HG02840 (cell line): Measurements from ENCODE around the gene TEC.
"Not testable (repeated sequence)": the region's sequence is repeated elsewhere in the genome, so short reads cannot be mapped to it uniquely, and the experiment has no call there.

ENCODE experiments used
- ATAC-seq: cut with Tn5 transposase; IDR thresholded peaks from one replicate; pipeline ENCODE4 v1.9.1; 2021; ENCODE audit warnings: mild to moderate bottlenecking, moderate library complexity, moderate number of reproducible peaks; ENCODE audit not compliant: unreplicated experiment, low FRiP score

The TEC gene

DNA sequence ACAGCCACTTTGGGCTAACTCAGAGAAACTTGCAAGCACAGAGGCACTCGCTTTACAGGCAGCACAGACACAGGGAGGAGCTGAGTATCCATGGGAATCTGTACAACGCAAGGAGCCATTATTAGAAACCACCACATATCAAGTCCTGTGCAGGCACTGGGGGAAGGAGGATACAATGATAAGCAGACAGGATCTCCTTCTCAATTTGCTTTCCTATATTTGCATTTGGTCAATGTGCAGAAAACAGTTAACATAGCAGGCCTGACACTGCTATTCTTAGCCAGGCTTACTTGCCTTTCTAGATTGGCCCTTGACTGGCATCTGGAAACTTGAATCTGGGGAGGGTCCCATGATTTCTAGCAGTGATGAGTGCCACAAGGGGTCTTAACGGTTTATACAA, 65.8 kb downstream of the TEC start:
- ATAC-seq: peak; percentile 44

DNA sequence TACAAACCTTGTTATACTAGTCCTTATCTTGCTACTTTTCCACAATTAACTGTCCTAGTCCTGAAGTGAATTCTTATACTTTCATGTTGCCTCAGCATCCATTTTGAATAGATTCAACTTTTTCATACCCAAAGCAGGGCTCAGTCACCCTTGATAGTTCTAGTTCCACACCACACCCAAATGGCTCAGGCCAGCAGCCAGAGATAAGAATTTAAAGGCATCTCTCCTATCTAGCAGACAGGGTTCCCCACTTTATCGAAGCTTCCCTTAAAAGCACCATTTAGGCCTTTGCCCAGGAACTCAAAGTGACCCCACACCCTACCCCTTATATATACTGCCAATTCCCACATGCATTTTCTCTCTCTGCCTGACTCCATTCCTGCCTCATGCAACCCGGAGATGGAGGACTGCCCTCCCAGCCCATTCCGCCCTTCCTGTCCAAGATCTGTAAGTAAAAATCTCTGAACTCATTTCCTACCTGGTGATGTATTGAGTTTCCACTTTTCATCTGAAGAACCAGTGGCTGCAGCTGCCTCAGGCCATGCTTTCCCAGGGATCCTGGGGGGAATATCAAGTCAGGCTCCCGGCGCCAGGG, 71.9 kb downstream of the TEC start:
- no peak for ATAC-seq

DNA sequence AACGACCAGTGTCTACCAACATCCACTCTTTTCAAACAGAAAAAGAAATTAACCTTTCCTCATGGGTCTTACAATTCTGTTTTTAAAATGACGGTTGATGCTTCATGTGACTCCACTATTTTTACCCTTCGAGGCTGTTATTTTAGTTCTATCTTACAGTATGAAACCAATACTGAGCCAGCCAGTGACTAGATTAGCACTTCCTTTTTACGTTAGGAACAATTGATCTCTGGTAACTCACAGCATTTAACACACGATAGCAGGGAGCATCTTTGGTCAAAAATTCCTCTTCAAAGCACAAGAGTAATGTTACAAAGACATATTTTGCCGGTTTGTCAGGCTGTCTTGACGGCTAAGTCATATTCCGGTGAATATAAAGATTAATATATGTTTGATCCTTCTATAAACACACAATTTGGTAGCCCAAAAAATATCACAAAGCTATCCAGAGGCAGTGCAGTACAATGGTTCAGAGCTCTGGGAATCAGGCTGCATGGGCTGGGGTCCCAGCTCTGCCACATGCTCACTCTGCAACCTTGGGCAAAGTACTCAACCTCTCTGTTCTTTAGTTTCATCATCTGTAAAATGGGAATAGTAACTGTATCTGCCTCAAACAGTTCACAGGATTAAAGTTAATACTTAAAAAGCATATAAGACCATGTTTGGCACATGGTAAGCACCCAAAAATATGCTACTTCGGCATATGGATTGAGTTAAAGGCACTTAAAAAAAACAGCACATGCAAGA, 72.7 kb downstream of the TEC start:
- peak; percentile 70 for ATAC-seq

DNA sequence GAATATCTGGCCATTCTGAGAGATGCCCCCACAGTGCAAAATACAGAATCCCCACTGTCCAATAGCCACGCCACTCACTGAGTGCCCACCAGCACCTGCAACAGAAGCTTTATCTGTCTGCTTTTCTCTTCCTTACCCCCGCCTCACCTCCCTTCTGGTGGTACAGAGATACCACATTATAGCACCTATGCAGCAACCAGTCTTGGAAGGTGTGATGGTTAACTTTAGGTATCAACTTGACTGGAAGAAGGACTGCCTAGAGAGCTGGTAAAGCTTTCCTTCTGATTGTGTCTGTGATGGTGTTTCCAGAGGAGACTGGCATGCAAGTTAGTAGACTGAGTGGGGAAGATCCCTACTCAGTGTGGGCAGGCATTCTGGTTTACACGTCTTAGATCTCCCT, 73.8 kb downstream of the TEC start:
- ATAC-seq: no peak

DNA sequence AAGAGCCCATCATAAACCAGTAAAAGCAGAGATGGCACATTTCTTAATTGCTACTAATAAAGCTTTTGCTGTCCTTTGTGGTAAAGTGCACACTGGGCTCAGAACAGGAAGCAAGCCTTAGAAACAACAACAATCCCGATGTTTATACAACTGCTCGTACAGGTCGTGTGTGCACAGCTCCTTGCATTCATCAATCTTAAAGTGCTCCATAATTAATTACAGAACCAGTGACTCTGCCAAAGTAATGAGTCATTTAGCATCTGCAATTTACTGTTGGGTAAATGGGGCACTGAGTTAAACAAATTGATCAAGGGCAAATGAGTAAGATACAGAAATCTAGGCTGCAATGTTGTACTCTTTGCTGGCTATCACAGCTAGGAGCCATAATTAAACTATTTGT, 74.3 kb downstream of the TEC start:
- ATAC-seq: no peak

DNA sequence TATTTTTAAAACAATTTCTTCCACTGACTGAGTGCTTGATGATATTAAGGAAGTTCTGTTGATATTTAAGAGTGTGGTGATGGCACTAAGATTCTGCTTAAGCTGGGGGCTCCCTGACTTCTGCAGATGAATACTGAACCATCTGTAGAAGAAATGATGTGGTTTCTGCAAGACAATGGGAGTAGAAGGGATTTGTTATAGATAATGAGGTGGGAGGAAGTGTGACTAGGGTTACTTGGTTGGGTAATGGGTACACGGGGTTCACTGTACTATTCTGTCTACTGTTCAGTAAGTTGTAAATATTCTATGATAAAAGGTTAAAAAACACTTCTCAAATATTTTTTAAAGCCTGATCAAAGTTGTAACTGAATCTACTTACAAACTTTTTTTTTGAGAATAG, 74.7 kb downstream of the TEC start:
- ATAC-seq: no peak

DNA sequence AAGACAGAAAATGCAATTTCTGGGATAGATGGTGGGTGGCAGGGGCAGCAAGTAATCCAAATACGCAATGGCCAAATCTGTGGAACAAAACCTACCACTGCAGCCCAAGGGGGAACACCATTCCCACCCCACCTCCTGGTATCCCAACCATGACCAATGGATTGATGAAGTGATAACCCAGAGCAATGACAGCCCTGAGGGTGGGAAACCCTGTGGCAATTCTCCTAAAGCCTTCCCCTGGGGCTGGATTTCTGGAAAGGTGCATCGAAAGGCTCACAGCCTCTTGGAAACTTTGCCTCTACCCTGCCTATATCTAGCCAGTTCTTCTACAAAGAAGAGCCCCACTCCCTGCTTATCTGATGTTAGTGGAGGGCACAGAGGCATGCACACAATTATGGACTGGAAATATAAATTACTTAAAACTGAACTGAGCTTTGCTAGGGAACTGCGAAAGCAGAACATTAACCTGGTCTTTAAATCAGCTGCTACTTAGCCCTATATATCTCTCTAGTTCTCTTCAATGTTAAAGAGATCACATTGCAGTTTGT, 75.6 kb downstream of the TEC start:
- no peak for ATAC-seq

DNA sequence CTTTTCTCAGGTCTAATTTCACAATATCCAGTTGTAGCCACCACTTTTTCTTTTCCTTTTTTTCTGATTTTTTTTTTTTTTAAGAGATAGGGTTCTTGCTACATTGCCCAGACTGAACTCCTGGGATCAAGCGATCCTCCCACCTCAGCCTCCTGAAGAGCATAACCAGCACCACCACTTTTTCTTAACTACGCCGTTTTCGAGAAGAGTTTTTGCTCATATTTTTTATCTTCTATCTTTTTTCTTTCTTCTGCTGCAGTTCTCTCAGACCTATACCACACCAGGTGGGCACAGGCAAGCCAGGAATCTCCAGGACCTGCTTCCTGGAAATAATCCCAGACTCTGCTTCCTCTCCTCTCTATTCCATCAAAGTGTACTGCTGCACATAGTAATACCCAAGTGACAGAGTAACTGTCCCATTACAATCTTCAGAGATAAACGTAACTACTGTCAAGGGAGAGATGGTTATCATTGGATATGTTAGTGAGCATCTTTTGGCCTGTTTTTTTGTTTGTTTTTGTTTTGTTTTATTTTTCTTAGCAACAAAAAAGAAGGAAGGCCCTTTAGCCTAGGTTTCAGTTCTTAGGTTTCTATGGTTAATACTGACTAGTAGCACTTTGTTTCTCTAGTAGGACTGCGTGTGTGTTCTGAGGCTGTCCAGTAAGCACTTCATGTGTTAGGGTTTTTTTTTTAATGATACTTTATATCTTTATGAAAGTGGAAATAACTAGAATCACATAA, 76.4 kb downstream of the TEC start:
- ATAC-seq: no peak

DNA sequence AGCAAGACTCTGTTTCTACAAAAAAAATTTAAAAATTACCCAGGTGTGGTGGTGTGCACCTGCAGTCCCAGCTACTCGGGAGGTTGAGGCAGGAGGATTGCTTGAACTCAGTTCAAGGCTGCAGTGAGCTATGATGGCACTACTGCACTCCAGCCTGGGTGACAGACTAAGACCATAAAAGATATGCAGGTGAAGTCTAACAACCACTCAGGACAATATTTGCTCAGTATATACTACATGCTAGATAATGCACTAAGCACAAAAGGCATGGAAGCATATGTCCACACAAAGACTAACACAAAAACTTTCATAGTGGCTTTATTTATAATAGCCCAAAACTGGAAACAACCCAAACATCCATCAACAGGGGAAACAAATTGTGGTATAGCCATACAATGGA, 77.9 kb downstream of the TEC start:
- ATAC-seq: no peak

DNA sequence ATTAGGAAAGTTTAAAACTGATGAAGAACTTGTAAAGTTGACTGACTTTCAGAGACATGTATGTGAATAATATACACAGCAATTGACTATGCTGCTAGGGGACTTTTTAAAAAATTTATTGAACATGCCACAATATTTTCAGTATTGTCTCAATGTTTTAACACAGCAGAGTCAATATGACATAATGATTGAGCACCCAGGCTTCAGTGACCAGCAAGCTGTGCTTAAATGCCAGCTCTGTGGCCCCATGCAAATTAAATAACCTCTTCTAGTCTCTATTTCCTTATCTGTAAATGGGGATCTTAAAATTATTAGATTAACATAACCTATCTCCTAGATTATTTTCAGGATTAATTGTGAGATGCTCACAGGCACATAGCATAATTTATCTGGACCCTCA, 78.8 kb downstream of the TEC start:
- ATAC-seq: no peak

DNA sequence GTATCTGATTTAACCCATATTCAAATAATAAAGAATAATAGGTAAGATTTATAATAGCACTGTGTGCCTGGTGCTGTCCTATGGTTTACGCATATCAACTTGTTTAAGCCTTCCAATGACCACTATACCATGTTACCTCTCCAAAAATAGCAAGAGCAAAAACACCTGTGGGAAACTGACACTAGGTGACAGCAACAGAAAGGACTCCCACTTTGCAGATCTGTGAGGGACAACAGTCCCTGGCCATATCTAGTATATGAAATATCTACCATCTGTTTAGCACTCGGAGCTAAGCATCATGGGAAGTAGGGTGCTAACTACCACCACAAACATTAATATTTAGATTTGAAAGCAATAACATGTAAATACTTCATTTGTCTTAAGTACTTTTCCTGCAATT, 79.9 kb downstream of the TEC start:
- no peak for ATAC-seq

DNA sequence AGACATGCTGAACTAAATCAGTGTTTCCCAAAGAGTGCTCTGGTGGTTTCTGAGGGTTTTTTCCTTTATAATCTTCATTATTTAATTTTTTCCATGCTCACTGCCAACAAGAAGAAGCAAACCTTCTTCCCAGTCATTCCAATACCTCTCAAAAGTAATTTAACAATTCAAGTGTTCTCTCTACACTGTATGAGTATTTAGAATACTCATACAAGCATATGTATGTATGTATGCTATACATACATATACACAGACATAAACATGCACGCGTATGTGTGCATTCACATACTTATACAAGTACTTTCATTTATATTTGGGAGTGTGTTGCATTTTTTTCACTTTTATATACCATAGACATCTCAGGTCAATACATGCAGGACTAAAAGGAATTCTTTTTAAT, 81.2 kb downstream of the TEC start:
- ATAC-seq: no peak

DNA sequence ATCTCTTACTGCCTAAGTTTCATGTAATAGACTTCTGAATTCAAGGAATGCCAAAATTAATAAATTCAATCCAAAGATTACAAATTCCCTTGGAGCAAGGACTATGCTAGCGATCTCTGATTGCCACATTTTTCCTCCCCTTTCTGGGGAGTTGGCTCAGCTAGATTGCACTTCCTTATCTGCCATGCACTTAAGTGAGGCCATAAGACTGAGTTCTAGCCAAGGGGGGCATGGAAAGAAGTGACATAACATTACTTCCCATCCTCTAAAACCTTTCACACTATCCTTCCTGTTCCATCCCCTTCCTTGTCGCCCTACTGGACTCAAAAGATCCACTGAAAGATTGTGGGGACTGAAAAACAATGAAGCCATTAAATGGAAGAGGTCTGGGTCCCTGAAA, 81.8 kb downstream of the TEC start:
- no peak for ATAC-seq

DNA sequence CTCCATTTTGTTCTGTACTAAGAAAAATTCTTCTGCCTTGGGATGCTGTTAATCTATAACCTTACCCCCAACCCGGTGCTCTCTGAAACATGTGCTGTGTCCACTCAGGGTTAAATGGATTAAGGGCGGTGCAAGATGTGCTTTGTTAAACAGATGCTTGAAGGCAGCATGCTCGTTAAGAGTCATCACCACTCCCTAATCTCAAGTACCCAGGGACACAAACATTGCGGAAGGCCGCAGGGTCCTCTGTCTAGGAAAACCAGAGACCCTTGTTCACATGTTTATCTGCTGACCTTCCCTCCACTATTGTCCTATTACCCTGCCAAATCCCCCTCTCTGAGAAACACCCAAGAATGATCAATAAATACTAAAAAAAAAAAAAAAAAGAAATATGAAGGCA, 82.6 kb downstream of the TEC start:
- ATAC-seq: not testable (repeated sequence)

DNA sequence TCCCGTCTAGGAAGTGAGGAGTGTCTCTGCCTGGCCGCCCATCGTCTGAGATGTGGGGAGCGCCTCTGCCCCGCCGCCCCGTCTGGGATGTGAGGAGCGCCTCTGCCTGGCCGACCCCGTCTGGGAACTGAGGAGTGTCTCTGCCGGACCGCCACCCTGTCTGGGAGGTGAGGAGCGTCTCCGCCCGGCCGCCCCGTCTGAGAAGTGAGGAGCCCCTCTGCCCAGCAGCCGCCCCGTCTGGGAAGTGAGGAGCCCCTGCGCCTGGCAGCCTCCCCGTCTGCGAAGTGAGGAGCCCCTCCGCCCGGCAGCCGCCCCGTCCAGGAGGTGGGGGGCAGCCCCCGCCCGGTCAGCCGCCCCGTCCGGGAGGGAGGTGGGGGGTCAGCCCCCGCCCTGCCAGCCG, 83.2 kb downstream of the TEC start:
- ATAC-seq: not testable (repeated sequence)

DNA sequence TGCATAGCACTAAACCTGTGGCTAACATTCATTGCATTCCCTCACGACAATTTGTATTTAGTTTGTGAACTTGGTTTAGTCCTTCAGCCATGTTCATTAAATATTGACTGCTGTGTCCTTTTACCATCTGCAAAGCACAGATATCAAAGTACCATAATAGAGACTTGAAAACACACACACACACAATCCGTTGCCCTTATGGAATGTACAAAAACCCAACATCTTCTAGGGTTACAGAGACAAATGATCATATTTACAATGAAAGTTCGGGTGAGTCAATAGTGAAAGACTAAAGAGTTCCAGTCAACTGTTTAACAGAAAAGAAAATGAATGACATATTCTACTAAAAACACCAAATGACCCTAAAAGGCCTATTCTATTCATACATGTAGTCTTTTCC, 84.8 kb downstream of the TEC start:
- ATAC-seq: no peak

DNA sequence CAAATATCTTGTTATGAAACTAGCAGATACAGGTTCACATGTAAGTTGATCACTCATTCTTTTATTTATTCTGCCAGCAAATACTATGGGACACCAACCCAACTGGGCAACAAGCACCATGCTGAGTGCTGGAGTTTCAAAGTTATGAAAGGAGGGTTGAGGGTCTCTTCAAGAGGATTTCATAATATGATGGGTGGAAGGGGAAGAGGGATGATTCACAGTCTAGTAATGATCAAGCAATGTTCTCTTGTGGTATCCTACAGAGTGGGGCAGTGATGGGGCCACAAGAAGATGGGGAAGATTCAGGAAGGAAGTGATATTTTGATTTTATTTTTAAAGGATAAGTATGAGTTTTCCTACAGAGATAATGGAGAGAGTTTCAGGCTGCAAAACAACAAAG, 89.4 kb downstream of the TEC start:
- ATAC-seq: no peak

DNA sequence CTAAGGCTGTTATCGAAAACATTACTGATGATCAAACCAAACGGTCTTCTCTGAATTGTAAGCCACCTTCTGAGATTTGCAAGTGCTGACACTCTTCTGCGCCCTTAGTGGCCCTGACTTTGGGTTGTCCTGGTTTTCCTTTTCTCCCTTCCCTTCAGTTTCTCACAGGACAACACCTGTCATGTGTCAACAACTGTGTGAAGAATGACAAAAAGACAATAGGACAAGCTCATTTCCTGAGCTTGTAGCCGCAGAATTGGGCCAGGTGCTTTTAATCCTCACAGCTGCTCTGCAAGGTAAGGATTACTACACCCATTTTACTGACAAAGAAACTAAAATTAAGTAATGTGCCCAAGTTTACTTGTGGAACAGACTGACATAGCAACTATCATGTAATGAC, 90.7 kb downstream of the TEC start:
- ATAC-seq: no peak

DNA sequence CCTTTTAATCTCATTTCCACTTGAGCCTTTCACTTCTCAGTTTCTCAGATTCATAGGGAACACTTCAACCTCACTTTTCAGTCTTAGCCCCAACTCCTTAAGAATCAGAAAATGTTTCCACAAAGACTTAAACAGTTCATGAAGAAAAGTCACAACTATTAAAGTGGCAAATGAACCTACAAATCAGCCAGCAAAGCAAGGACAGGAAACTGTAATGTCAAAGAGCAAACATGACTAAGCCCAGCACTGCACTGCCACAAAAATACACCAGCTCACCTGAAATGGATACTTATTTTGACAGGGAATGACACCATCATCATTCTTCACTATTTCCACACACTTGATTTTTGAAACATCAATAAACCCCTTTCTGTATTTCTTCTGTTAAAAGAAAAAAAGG, 93.8 kb downstream of the TEC start:
- ATAC-seq: no peak

DNA sequence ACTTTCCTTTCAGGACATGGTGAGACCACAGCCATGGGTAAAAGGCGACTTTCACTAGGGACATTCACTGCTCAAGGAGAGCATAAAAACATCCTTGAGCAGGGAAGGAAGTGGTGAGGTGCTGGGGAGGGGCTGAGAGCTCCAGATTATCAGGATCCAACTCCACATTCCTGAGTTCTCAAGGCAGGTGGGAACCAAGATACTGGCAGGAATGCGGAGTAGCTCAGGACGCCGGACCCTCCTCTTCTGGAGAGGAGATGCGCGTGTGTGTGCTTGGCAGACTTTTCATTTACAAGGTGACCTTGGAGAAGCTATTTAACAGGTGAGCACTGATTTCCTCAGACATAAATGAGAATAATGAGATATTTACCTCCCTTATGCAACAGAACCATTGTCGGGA, 94.3 kb downstream of the TEC start:
- ATAC-seq: no peak
